Measurements from ENCODE around the gene PRSS21. TPM values are rescaled to one million over a fixed set of nuclear protein-coding genes. Genes with fewer than 3 reads are reported as not detected.

PRSS21 gene
- total RNA-seq, 3 donors from 2014 or later = 2.9 to 4.9 TPM; not detected in 1

GRCh38 chr16:2839650-2840450 lies 22.8 kb downstream of the PRSS21 start:
- no peak overlapping the region for H3K4me3 ChIP-seq
- H3K27ac ChIP-seq = no peak overlapping the region
- H3K27me3 ChIP-seq = no peaks in the 10 kb centered on the region
- DNase-seq (ENCODE audit: low spot score in 2 of 2) = no peak
- intact Hi-C loops (cut with DNase I; ENCODE audit: low total_unique reads) = no loop called here
- H3K36me3 ChIP-seq = no peaks in the 10 kb centered on the region
- TF ChIP-seq CTCF (IDR thresholded peaks at IDR 0.05) = no peak
- TF ChIP-seq POLR2A (IDR thresholded peaks at IDR 0.05) = no peak
- H3K4me1 ChIP-seq = peaks cover 0 to 8% of the 10 kb centered on the region in 2 donors
- no peaks in the 10 kb centered on the region for H3K9me3 ChIP-seq

DNA sequence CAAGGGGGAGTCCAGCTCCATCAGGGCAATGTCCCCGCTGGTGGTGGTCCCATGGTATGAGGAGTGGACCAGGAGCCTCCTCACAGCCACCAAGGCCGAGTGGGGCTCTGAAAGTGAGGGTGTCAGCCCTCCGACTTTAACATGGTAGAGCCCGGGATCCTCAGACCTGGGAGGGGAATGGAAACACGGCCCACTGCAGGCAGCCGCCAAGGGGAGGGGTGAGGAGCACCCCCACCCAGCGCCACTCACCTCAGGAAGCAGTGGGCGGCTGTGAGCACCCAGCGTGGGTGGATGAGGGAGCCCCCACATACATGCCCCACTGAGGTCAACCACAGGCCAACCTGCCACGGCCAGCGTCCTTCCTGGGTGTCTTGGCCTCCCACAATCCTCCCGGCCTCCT lies 23.9 kb downstream of the PRSS21 start:
- H3K9me3 ChIP-seq = no peaks in the 10 kb centered on the region
- no peak for DNase-seq (ENCODE audit: low spot score in 2 of 2)
- intact Hi-C loops (cut with DNase I; ENCODE audit: low total_unique reads) = no loop called here
- no peaks in the 10 kb centered on the region for H3K36me3 ChIP-seq
- TF ChIP-seq POLR2AphosphoS5 (IDR thresholded peaks at IDR 0.05) (no peak), POLR2A (IDR thresholded peaks at IDR 0.05) (no peak), CTCF (IDR thresholded peaks at IDR 0.05) (no peak)
- H3K27me3 ChIP-seq = no peaks in the 10 kb centered on the region
- H3K27ac ChIP-seq = no peak overlapping the region
- peaks cover 0 to 8% of the 10 kb centered on the region in 2 donors for H3K4me1 ChIP-seq
- H3K4me3 ChIP-seq = no peak overlapping the region

- peaks cover 0 to 1% of the 10 kb centered on the region in 2 donors for H3K4me1 ChIP-seq
- peak overlapping the region; percentile 2 to 57 (median 14) for H3K4me3 ChIP-seq
- no peak for DNase-seq (ENCODE audit: low spot score in 2 of 2)
- no peaks in the 10 kb centered on the region for H3K36me3 ChIP-seq
- no peaks in the 10 kb centered on the region for H3K9me3 ChIP-seq
- no peak overlapping the region for H3K27ac ChIP-seq
- TF ChIP-seq POLR2AphosphoS5 (IDR thresholded peaks at IDR 0.05) (no peak), POLR2A (IDR thresholded peaks at IDR 0.05) (no peak), CTCF (IDR thresholded peaks at IDR 0.05) (no peak)
- intact Hi-C loops (cut with DNase I; ENCODE audit: low total_unique reads) = no loop called here
- no peaks in the 10 kb centered on the region for H3K27me3 ChIP-seq
These were observed 24.7 kb downstream of the PRSS21 start for GRCh38 chr16:2841606-2842339.

DNA sequence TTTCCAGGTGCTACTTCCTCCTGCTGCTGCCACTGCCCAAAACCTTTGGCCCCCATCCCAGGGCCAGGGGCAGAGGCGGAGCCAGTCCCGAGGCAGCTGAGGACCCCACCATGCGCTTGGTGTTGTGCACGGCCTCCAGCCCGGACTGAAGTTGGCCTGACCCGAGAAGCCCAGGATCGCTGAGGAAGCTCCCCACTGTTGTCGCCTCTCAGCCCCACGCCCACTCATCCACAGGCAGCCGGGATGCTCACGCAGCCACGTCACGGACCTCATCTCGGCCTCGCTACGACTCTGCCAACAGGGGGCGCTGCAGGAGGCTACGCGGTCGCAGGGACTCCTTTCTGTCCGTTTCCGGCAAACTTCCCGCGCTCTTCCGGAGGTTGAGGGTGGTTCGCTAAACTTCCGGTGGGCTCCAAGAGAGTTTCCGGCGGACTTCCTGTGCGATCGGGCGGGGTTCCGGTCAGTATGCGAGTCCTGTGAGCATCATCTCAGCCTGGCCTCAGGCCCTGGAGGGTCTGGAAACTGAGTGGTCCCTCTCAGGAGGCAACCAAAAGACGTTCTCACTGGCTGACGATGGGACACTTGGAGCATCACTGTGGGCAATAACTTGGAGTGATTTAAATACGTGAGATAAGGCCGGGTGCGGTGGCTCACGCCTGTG lies 25.4 kb downstream of the PRSS21 start:
- no peak for TF ChIP-seq POLR2A (IDR thresholded peaks at IDR 0.05)
- peak in 1 of 3 donors; percentile 36 for TF ChIP-seq POLR2AphosphoS5 (IDR thresholded peaks at IDR 0.05)
- TF ChIP-seq CTCF (IDR thresholded peaks at IDR 0.05) = peak in 1 of 3 donors; percentile 15
- no peaks in the 10 kb centered on the region for H3K9me3 ChIP-seq
- H3K27ac ChIP-seq = no peak overlapping the region
- no peaks in the 10 kb centered on the region for H3K27me3 ChIP-seq
- intact Hi-C loops (cut with DNase I; ENCODE audit: low total_unique reads) = no loop called here
- H3K36me3 ChIP-seq = no peaks in the 10 kb centered on the region
- H3K4me1 ChIP-seq = no peaks in the 10 kb centered on the region
- H3K4me3 ChIP-seq = peak overlapping the region; percentile 2 to 57 (median 14)
- DNase-seq (ENCODE audit: low spot score in 2 of 2) = no peak
